Measurements from ENCODE around the gene SERINC2.

Gene SERINC2

DNA sequence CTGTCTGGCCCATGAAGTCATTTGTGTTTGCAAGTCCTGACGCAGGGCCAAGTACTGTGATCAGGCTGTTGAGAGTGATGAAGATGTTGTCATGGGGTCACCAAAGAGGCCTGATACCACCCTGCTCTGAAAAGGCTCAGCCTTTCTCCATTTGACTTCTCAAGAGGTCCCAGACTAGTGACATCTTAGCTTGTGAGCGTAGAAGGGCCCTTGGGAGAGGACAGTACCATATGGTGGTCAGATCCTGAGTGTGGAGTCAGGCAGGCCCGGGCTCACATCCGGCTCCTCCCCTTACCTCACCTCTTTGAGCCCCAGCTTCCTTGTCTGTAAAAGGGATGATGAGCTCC, 29.6 kb downstream of the SERINC2 start:
- no peak for DNase-seq (ENCODE audit: low read depth, low spot score)
- no peak overlapping the region for H3K4me3 ChIP-seq (ENCODE audit: low read depth, low read length)
- TF ChIP-seq, protein P1, sequence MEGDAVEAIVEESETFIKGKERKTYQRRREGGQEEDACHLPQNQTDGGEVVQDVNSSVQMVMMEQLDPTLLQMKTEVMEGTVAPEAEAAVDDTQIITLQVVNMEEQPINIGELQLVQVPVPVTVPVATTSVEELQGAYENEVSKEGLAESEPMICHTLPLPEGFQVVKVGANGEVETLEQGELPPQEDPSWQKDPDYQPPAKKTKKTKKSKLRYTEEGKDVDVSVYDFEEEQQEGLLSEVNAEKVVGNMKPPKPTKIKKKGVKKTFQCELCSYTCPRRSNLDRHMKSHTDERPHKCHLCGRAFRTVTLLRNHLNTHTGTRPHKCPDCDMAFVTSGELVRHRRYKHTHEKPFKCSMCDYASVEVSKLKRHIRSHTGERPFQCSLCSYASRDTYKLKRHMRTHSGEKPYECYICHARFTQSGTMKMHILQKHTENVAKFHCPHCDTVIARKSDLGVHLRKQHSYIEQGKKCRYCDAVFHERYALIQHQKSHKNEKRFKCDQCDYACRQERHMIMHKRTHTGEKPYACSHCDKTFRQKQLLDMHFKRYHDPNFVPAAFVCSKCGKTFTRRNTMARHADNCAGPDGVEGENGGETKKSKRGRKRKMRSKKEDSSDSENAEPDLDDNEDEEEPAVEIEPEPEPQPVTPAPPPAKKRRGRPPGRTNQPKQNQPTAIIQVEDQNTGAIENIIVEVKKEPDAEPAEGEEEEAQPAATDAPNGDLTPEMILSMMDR (IDR thresholded peaks at IDR 0.05; ENCODE audit: insufficient read depth, low read length, missing control alignments): no peak
- CTCF ChIA-PET: no interaction called here
- POLR2A ChIA-PET: no interaction called here

DNA sequence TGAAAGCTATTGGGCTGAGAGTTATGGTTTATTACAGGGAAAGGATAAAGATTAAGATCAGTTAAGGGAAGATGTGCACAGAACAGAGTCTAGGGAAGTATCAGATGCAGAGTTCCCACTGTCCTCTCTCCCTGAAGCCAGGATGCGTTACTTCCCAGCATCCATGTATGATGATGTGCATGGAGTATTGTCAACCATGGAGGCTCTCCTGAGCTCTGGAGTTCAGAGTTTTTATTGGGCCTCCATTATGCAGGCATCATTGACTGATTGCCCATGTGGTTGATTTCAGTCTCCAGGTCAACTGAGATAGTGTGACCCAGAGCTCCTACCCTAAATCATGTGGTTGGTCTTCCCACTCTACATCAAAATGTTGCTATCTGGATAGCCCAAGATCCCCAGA, 30.7 kb downstream of the SERINC2 start:
- ChIA-PET CTCF (interaction anchor here (1.2 kb wide), 1 partner anchor 22 kb away, joined by 5 read pairs; no protein-coding TSS in a partner anchor), POLR2A (no interaction called here)

DNA sequence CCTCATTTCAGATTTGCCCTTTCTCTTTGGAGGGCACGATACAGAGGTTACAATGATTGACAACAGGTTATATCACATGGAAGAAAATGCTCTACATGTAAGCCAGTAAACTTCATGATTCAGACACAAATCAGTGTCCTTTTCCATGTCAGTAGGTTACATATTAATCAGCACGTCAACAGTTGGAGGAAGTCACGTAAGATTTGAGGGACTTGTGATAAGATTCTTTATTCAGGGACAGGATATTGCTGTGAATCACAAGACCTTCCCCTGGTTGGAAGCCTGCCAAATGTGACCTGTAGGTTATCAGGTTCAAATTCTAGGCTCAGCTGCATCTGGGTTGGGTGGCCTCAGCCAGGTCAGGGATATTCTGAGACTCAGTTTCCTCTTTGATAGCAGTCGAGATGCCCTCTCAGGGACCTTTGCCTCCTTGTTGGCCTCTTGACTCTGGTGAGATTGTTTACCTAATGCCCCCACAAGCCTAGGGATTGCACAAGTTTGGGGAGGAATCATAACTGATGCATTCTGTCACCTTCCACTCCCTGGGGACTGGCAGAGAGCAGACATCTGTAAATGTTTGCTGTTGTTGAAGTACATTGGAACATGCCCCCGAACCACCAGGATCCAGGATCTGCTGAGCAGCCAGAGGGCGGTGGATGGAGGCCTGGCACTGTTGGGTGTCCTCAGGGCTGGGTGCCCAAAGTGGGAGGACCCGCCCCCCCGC, 31.9 kb downstream of the SERINC2 start:
- no peak overlapping the region for H3K4me3 ChIP-seq (ENCODE audit: low read depth, low read length)
- POLR2A ChIA-PET: no interaction called here
- TF ChIP-seq, protein P1 (IDR thresholded peaks at IDR 0.05; ENCODE audit: insufficient read depth, low read length, missing control alignments): no peak
- no peak for DNase-seq (ENCODE audit: low read depth, low spot score)
- CTCF ChIA-PET: no interaction called here

More for the DNA sequence above, 30.7 kb downstream of the SERINC2 start:
- DNase-seq (ENCODE audit: low read depth, low spot score): no peak
- TF ChIP-seq, protein P1 (IDR thresholded peaks at IDR 0.05; ENCODE audit: insufficient read depth, low read length, missing control alignments): no peak
- no peak overlapping the region for H3K4me3 ChIP-seq (ENCODE audit: low read depth, low read length)

DNA sequence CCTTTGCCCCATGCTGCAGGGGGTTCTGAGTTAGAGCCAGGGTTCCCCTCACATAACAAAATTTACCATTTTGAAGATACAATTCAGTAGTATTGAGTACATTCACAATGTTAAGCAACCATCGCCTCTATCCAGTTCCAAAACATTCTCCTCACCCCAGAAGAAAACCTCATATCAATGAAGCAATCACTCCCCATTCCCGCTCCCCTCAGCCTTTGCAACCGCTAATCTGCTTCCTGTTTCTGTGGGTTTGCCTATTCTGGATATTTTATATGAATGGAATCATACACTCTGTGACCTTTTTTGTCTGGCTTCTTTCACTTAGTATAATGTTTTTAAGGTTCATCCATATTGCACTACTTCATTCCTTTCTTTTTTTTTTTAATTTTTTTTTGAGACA, 32.9 kb downstream of the SERINC2 start:
- TF ChIP-seq, protein P1 (IDR thresholded peaks at IDR 0.05; ENCODE audit: insufficient read depth, low read length, missing control alignments): no peak
- no peak overlapping the region for H3K4me3 ChIP-seq (ENCODE audit: low read depth, low read length)
- POLR2A ChIA-PET: no interaction called here
- CTCF ChIA-PET: no interaction called here
- DNase-seq (ENCODE audit: low read depth, low spot score): no peak

DNA sequence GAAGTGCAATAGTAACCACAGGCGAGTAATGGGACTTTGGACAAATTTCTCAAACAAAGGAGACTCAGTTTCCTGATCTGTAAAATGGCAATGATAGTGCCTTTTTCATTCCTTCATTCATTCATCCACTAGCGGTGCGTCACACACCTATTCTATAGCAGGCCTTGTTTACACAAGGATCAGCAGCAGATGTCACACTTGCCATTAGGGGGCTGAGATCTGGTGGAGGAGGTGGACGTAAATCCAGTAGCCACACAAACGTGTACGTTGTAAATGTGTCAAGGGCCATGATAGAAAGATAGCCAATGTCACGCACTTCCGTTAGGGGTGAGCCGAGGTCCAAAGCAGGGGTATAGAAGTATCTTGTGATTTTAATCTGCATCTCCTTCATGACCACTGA, 34.2 kb downstream of the SERINC2 start:
- no peak overlapping the region for H3K4me3 ChIP-seq (ENCODE audit: low read depth, low read length)
- ChIA-PET CTCF (no interaction called here), POLR2A (no interaction called here)
- no peak for DNase-seq (ENCODE audit: low read depth, low spot score)
- TF ChIP-seq, protein P1 (IDR thresholded peaks at IDR 0.05; ENCODE audit: insufficient read depth, low read length, missing control alignments): no peak

DNA sequence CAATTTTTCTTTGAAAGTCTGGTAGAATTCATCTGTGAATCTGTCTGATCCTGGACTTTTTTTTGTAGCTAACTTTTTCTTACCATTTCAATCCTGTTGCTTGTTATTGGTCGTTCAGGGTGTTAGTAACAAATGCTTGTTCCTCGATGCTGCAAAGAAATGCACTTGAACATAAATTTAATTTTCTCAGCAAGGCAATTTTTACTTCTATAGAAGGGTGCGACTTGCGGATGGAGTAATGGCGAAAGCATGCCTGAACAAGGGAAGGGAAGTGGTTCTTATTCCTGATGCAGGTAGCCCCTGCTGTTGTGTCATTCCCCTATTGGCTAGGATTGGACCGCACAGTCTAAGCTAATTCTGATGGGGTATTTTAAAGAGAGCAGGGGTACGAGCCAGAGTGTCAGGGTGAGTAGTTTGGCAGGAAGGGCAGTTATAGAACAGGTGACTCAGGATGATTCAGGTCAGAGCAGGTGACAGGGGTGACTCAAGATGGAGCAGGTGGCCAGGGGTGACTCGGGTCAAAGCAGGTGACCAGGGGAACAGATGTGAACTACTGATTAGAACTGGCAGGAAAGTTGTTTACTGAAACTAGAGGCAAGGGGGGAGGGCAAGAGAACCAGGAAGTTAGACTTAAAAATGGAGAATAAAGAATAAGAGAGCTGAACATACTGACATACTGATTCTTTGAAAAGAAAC, 40.5 kb downstream of the SERINC2 start:
- H3K4me3 ChIP-seq (ENCODE audit: low read depth, low read length): no peak overlapping the region
- POLR2A ChIA-PET: no interaction called here
- TF ChIP-seq, protein P1 (IDR thresholded peaks at IDR 0.05; ENCODE audit: insufficient read depth, low read length, missing control alignments): no peak
- DNase-seq (ENCODE audit: low read depth, low spot score): no peak
- CTCF ChIA-PET: interaction anchor here (0.6 kb wide), 1 partner anchor 10 kb away, joined by 3 read pairs; no protein-coding TSS in a partner anchor
